Suprapubic skin (tissue), 4 donors: ENCODE measurements around the gene TOGARAM1.

ENCODE experiments used
- EP300 ChIP-seq: sonication (generic); formaldehyde crosslinking; IDR thresholded peaks from one replicate; pipeline ENCODE4 v1.6.1; 2017; ENCODE audit warnings: antibody characterized with exemption
- POLR2A ChIP-seq, 2 donors: fragments of 450-650 bp; IDR thresholded peaks; one replicate each; pipeline ENCODE4 v1.6.1; 2017; ENCODE audit warnings: antibody characterized with exemption in 2 of 2, mild to moderate bottlenecking in 2 of 2, moderate library complexity in 2 of 2
- POLR2AphosphoS5 ChIP-seq, 3 donors: sonication (generic); formaldehyde crosslinking; IDR thresholded peaks; one replicate each; pipeline ENCODE4 v1.6.1; 2017; ENCODE audit warnings: antibody characterized with exemption in 3 of 3
- TF ChIP-seq, protein P1 (sequence below), 2 donors: fragments of 200-600 bp in 1 of 2; fragments of 450-650 bp in 1 of 2; sonication (generic) in 1 of 2; IDR thresholded peaks; one replicate each; pipeline ENCODE4 v1.5.1; 2016 to 2019; ENCODE audit warnings: antibody characterized with exemption in 2 of 2, mild to moderate bottlenecking in 1 of 2, moderate library complexity in 1 of 2

DNA sequence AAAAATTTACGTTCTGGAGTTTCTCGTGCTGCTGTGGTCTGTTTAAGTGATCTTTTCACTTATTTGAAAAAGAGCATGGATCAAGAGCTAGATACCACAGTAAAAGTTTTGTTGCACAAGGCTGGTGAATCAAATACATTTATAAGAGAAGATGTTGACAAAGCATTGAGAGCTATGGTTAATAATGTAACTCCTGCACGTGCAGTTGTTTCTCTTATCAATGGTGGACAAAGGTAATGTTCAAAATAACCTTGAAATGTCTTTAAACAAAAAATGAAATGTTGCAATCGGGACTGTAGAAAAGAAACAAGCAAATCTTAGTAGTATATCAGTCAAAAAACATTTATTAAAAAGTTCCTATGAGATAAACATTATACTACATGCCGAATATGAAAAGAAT, 82.6 kb downstream of the TOGARAM1 start:
- no peak for TF ChIP-seq POLR2AphosphoS5 (IDR thresholded peaks at IDR 0.05)
- TF ChIP-seq, protein P1, sequence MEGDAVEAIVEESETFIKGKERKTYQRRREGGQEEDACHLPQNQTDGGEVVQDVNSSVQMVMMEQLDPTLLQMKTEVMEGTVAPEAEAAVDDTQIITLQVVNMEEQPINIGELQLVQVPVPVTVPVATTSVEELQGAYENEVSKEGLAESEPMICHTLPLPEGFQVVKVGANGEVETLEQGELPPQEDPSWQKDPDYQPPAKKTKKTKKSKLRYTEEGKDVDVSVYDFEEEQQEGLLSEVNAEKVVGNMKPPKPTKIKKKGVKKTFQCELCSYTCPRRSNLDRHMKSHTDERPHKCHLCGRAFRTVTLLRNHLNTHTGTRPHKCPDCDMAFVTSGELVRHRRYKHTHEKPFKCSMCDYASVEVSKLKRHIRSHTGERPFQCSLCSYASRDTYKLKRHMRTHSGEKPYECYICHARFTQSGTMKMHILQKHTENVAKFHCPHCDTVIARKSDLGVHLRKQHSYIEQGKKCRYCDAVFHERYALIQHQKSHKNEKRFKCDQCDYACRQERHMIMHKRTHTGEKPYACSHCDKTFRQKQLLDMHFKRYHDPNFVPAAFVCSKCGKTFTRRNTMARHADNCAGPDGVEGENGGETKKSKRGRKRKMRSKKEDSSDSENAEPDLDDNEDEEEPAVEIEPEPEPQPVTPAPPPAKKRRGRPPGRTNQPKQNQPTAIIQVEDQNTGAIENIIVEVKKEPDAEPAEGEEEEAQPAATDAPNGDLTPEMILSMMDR (IDR thresholded peaks at IDR 0.05) = no peak
- no peak for TF ChIP-seq POLR2A (IDR thresholded peaks at IDR 0.05)
- TF ChIP-seq EP300 = no peak
